A549 (cell line): ENCODE results near the gene ATP6V0A1.

Experiments used
- BHLHE40 ChIP-seq: IDR thresholded peaks from 2 replicates; pipeline ENCODE4 v1.6.1; 2012; ENCODE audit warnings: low read depth, low read length, inconsistent platforms
- CTCF ChIP-seq: fragments of >200 bp; sonication (Bioruptor Twin); formaldehyde crosslinking; IDR thresholded peaks from 3 replicates; pipeline ENCODE4 v1.5.1; 2016
- FOSL2 ChIP-seq, 2 experiments: fragments of 450-650 bp in 1 of 2; fragments of >200 bp in 1 of 2; sonication (Bioruptor Twin) in 1 of 2; formaldehyde crosslinking; IDR thresholded peaks; 2 replicates each; pipeline versions ENCODE4 v1.5.0 to v1.6.1; 2016 to 2020; ENCODE audit warnings: mild to moderate bottlenecking in 1 of 2, moderate library complexity in 1 of 2
- HMGXB4 ChIP-seq: fragments of 250-450 bp; sonication (Bioruptor Pico); IDR thresholded peaks from 2 replicates; pipeline ENCODE4 v1.5.0; 2021; ENCODE audit warnings: mild to moderate bottlenecking, moderate library complexity, borderline replicate concordance
- MYC ChIP-seq: IDR thresholded peaks from 2 replicates; pipeline ENCODE4 v1.6.1; 2012; ENCODE audit warnings: mild to moderate bottlenecking, inconsistent platforms, low read length, improper control_type of control experiment, borderline replicate concordance
- NR3C1 ChIP-seq: fragments of >200 bp; sonication (Bioruptor Twin); formaldehyde crosslinking; IDR thresholded peaks from 3 replicates; pipeline ENCODE4 v1.6.1; 2017
- USF2 ChIP-seq: fragments of 450-650 bp; IDR thresholded peaks from 2 replicates; pipeline ENCODE4 v1.6.1; 2014; ENCODE audit warnings: antibody characterized with exemption

- TF ChIP-seq CTCF, result no peak
- TF ChIP-seq USF2, result no peak
- TF ChIP-seq BHLHE40, result no peak
- no peak for TF ChIP-seq HMGXB4 (CRISPR knock-in tag)
- TF ChIP-seq FOSL2 (IDR thresholded peaks at IDR 0.05), result no peak
- no peak for TF ChIP-seq FOSL2 (CRISPR knock-in tag; IDR thresholded peaks at IDR 0.05)
- no peak for TF ChIP-seq MYC
- TF ChIP-seq NR3C1, result no peak
Observed at GRCh38 chr17:42508426-42509165, 49.9 kb downstream of the ATP6V0A1 start.
